GM21526 (cell line): Measurements from ENCODE around the gene FOXK1.

Experiments
- ATAC-seq: cut with Tn5 transposase; IDR thresholded peaks from one replicate; pipeline ENCODE4 v1.9.1; 2021; ENCODE audit warnings: moderate library complexity; ENCODE audit not compliant: unreplicated experiment, low FRiP score

Gene FOXK1

GRCh38 chr7:4694305-4694704 is 12.2 kb downstream of the FOXK1 start:
- no peak for ATAC-seq

GRCh38 chr7:4698707-4699275 is 16.7 kb downstream of the FOXK1 start:
- no peak for ATAC-seq

- ATAC-seq, result no peak
Measured at GRCh38 chr7:4699841-4700240, 17.7 kb downstream of the FOXK1 start.

- no peak for ATAC-seq
Measured at GRCh38 chr7:4700577-4701235, 18.6 kb downstream of the FOXK1 start.

- no peak for ATAC-seq
Measured at GRCh38 chr7:4702961-4703512, 20.9 kb downstream of the FOXK1 start.

GRCh38 chr7:4703532-4703931 is 21.4 kb downstream of the FOXK1 start:
- ATAC-seq, result no peak

- no peak for ATAC-seq
Measured at GRCh38 chr7:4706384-4707216, 24.5 kb downstream of the FOXK1 start.

- ATAC-seq, result no peak
Measured at GRCh38 chr7:4707217-4707741, 25.2 kb downstream of the FOXK1 start.

- no peak for ATAC-seq
Measured at GRCh38 chr7:4707980-4708411, 25.9 kb downstream of the FOXK1 start.

- no peak for ATAC-seq
Measured at GRCh38 chr7:4709187-4709586, 27.1 kb downstream of the FOXK1 start.

GRCh38 chr7:4711093-4711492 is 29.0 kb downstream of the FOXK1 start:
- no peak for ATAC-seq

GRCh38 chr7:4711634-4712033 is 29.5 kb downstream of the FOXK1 start:
- no peak for ATAC-seq

- peak; percentile 48 for ATAC-seq
Measured at GRCh38 chr7:4712281-4713182, 30.4 kb downstream of the FOXK1 start.

- peak; percentile 57 for ATAC-seq
Measured at GRCh38 chr7:4713183-4713784, 31.2 kb downstream of the FOXK1 start.

- no peak for ATAC-seq
Measured at GRCh38 chr7:4714161-4714700, 32.1 kb downstream of the FOXK1 start.

- ATAC-seq, result no peak
Measured at GRCh38 chr7:4714767-4715409, 32.8 kb downstream of the FOXK1 start.

- no peak for ATAC-seq
Measured at GRCh38 chr7:4715410-4715776, 33.3 kb downstream of the FOXK1 start.

GRCh38 chr7:4716946-4717795 is 35.1 kb downstream of the FOXK1 start:
- ATAC-seq, result no peak
